RWPE2 (cell line): Measurements from ENCODE around the gene XRRA1.
"Not testable (repeated sequence)": the region's sequence is repeated elsewhere in the genome, so short reads cannot be mapped to it uniquely, and the experiment has no call there.

Source experiments
- ATAC-seq: fragments of 200-7000 bp; cut with Tn5 transposase; 3 replicates; pipeline ENCODE4 v1.9.1; 2021; ENCODE audit warnings: low read depth
- DNase-seq: peaks from one replicate; pipeline ENCODE4 v3.0.0-alpha.2; 2020; ENCODE audit warnings: low spot score
- H3K27ac ChIP-seq: fragments of 450-650 bp; 2 replicates; pipeline ENCODE4 v1.5.1; 2017; ENCODE audit warnings: mild to moderate bottlenecking; ENCODE audit not compliant: poor library complexity, severe bottlenecking
- H3K27me3 ChIP-seq: fragments of 250-450 bp; sonication (Bioruptor Pico); 2 replicates; pipeline ENCODE4 v1.5.1; 2021; ENCODE audit warnings: mild to moderate bottlenecking, moderate library complexity; ENCODE audit not compliant: insufficient read depth, poor library complexity, severe bottlenecking
- H3K36me3 ChIP-seq: fragments of 250-450 bp; sonication (Bioruptor Pico); 2 replicates; pipeline ENCODE4 v1.5.1; 2020; ENCODE audit warnings: low read depth, mild to moderate bottlenecking, moderate library complexity
- H3K4me1 ChIP-seq: fragments of 250-450 bp; sonication (Bioruptor Pico); 2 replicates; pipeline ENCODE4 v1.5.1; 2021; ENCODE audit warnings: mild to moderate bottlenecking, moderate library complexity; ENCODE audit not compliant: insufficient read depth, poor library complexity, severe bottlenecking
- H3K4me3 ChIP-seq: fragments of 250-450 bp; sonication (Bioruptor Pico); 2 replicates; pipeline ENCODE4 v1.5.1; 2021; ENCODE audit warnings: mild to moderate bottlenecking, moderate library complexity; ENCODE audit not compliant: severe bottlenecking
- H3K9me3 ChIP-seq: fragments of 250-450 bp; sonication (Bioruptor Pico); 2 replicates; pipeline ENCODE4 v1.5.1; 2021; ENCODE audit warnings: mild to moderate bottlenecking, moderate library complexity; ENCODE audit not compliant: severe bottlenecking
- CTCF ChIP-seq: fragments of 450-650 bp; IDR thresholded peaks from one replicate; pipeline ENCODE4 v1.5.1; 2017; ENCODE audit warnings: mild to moderate bottlenecking, moderate library complexity; ENCODE audit not compliant: poor library complexity, severe bottlenecking

Gene XRRA1

DNA sequence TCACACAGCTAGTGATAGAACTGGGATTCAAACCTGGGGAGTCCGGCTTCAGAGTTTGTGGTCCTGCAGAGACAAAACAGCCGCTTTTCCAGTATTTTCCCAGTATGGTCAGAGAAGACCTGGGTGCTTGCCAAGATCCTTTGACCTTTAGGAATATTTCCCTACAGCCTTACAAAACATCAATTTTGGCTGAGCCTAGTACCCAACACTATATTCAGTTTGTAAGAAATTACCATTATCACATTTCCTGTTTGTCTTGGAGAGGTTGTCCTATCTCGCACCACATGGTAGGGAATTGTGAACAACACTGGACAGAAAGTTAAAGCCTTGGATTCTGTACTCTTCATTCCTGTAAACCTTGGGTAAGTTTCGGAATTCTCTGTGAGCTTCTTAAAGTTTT is 29.1 kb upstream of the XRRA1 start:
- Histone ChIP-seq H3K27me3 (no peaks in the 10 kb centered on the region), H3K9me3 (no peaks in the 10 kb centered on the region), H3K4me3 (no peak overlapping the region), H3K27ac (no peak overlapping the region), H3K36me3 (peaks cover 55% of the 10 kb centered on the region), H3K4me1 (no peaks in the 10 kb centered on the region)
- ATAC-seq (no peak), DNase-seq (no peak)
- TF ChIP-seq CTCF, result no peak

- Histone ChIP-seq H3K4me3 (no peak overlapping the region), H3K27me3 (no peaks in the 10 kb centered on the region), H3K4me1 (no peaks in the 10 kb centered on the region), H3K27ac (peak overlapping the region; percentile 2), H3K9me3 (no peaks in the 10 kb centered on the region), H3K36me3 (peaks cover 88% of the 10 kb centered on the region)
- no peak for ATAC-seq
- TF ChIP-seq CTCF, result no peak
- DNase-seq, result no peak
Observed at GRCh38 chr11:74971424-74971823, 22.5 kb upstream of the XRRA1 start.

GRCh38 chr11:74970852-74971395 is 22.0 kb upstream of the XRRA1 start:
- no peak for TF ChIP-seq CTCF
- DNase-seq (no peak), ATAC-seq (peak; percentile 38; the same call in 1 of the 3 replicates)
- H3K36me3 ChIP-seq, result peaks cover 88% of the 10 kb centered on the region
- H3K9me3 ChIP-seq, result no peaks in the 10 kb centered on the region
- no peaks in the 10 kb centered on the region for H3K27me3 ChIP-seq
- no peak overlapping the region for H3K4me3 ChIP-seq
- H3K4me1 ChIP-seq, result no peaks in the 10 kb centered on the region
- H3K27ac ChIP-seq, result peak overlapping the region; percentile 2

GRCh38 chr11:74966651-74967050 is 17.8 kb upstream of the XRRA1 start:
- ATAC-seq (peak; percentile 46; the same call in 1 of the 3 replicates), DNase-seq (no peak)
- Histone ChIP-seq H3K4me3 (no peak overlapping the region), H3K27ac (no peak overlapping the region), H3K4me1 (no peaks in the 10 kb centered on the region), H3K36me3 (peaks cover 92% of the 10 kb centered on the region), H3K27me3 (no peaks in the 10 kb centered on the region), H3K9me3 (no peaks in the 10 kb centered on the region)
- TF ChIP-seq CTCF, result no peak

DNA sequence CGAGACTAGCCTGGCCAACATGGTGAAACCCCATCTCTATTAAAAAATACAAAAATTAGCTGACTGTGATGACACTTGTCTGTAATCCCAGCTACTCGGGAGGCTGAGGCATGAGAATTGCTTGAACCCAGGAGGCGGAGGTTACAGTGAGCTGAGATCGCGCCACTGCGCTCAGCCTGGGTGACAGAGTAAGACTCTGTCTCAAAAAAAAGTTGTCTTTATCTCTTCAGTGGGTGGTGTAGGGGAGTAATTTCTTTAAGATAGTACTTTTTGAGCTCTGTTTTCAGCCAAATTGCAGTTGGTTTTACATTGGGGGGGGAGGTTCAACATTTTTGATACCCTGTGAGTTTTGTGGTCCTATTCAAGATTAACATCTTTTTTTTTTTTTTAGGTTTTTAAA is 11.2 kb upstream of the XRRA1 start:
- not testable (repeated sequence) for H3K27me3 ChIP-seq, ATAC-seq, DNase-seq, H3K4me1 ChIP-seq, H3K4me3 ChIP-seq, H3K9me3 ChIP-seq, H3K27ac ChIP-seq
- H3K36me3 ChIP-seq, result peaks cover 81% of the 10 kb centered on the region
